GM12865 (cell line): ENCODE measurements around the gene MAGI1.
"Not testable (repeated sequence)": the region's sequence is repeated elsewhere in the genome, so short reads cannot be mapped to it uniquely, and the experiment has no call there.

ENCODE experiments used
- DNase-seq: peaks from one replicate; pipeline ENCODE4 v3.0.0; 2010; ENCODE audit warnings: low read depth
- H3K4me3 ChIP-seq: 2 replicates; pipeline ENCODE4 v1.5.1; 2011; ENCODE audit warnings: mild to moderate bottlenecking, low read depth, low read length, control low read depth
- CTCF ChIP-seq: IDR thresholded peaks from 2 replicates; pipeline ENCODE4 v1.5.1; 2011; ENCODE audit warnings: low read length, control low read depth, low read depth, inconsistent platforms; ENCODE audit not compliant: insufficient read depth; ENCODE audit errors: missing control alignments

MAGI1 gene

DNA sequence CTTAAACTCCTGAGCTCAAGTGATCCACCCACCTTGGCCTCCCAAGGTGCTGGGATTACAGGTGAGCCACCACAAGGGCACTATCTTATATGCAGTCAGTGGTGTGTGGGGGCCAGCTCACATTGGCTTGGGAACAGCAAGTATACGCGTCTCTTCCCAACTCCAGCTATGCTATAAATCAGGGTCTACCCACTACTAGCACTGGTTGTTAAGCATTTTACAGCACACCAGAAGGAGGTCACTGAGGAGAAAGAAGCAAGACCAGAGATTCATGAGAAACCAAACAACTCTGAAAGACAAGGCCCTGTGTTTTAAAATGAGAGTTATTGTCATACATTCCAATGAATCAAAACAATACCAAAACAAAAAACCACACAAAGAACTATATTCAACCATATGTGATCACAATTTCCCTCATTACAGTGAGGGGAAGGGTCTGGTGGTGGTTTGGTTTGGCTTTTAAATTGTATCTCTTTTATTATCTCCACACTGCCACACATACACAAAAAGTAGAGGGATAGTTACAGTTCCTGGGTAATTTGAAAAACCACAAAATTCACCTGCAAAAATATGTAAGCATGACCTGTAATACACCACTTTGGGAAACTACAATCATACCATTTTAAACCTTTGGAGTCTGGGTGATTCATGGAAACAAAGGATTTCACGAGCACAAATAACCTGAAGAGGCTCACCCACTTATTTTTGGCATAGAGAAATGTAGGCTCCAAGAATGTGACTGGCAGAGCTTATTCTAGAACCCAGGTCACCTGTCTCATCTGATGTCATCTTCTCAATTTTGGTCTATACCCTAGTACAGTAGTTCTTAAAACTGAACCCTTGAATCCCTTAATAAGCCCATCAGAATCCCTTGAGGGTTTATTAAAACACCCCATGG is 5.2 kb downstream of the MAGI1 start:
- TF ChIP-seq CTCF = no peak
- no peak for DNase-seq
- H3K4me3 ChIP-seq = no peak overlapping the region

GRCh38 chr3:66031102-66031698 is 7.5 kb downstream of the MAGI1 start:
- no peak for DNase-seq
- TF ChIP-seq CTCF = no peak
- H3K4me3 ChIP-seq = no peak overlapping the region

DNA sequence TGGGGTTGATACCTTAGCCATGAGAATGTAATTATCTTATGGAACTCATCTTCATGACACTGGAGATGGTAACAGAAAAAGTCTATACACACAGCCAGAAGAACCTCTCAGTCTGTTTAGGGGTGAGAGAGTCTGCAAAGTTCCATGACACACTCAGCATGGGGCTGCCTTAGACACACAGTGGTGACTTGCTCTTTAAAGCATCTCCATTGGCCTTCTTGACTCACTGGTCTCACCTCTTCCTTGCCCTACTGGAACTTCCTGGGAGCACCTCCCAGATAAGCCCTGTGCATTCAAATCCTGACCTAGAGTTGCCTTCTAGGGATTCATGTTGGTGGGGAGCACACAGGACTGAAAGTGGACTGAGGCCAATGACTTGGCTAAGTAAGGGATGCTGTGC is 9.3 kb downstream of the MAGI1 start:
- no peak for DNase-seq
- no peak overlapping the region for H3K4me3 ChIP-seq
- no peak for TF ChIP-seq CTCF

DNA sequence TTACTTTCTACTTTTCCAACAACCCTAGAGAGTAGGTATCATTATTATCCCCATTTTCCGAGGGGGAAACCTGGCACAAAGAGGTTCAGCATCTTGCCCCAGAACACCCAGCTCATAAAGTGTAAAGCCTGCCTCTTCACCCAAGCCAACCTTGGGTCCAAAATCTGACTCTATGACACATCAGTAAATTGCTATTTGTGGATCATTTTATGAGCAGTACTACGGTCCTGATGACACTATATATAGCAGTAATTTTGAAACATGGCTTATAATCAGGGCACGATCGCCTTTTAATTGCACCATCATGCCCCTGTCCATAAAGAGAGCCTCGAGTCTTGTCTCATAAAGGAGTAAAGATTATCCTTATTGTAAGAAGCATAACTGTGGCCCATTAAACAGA is 9.7 kb downstream of the MAGI1 start:
- TF ChIP-seq CTCF = no peak
- no peak overlapping the region for H3K4me3 ChIP-seq
- no peak for DNase-seq

GRCh38 chr3:66028457-66028856 is 10.3 kb downstream of the MAGI1 start:
- H3K4me3 ChIP-seq = no peak overlapping the region
- DNase-seq = no peak
- TF ChIP-seq CTCF = no peak

GRCh38 chr3:66027099-66027498 is 11.6 kb downstream of the MAGI1 start:
- DNase-seq, H3K4me3 ChIP-seq: not testable (repeated sequence)

DNA sequence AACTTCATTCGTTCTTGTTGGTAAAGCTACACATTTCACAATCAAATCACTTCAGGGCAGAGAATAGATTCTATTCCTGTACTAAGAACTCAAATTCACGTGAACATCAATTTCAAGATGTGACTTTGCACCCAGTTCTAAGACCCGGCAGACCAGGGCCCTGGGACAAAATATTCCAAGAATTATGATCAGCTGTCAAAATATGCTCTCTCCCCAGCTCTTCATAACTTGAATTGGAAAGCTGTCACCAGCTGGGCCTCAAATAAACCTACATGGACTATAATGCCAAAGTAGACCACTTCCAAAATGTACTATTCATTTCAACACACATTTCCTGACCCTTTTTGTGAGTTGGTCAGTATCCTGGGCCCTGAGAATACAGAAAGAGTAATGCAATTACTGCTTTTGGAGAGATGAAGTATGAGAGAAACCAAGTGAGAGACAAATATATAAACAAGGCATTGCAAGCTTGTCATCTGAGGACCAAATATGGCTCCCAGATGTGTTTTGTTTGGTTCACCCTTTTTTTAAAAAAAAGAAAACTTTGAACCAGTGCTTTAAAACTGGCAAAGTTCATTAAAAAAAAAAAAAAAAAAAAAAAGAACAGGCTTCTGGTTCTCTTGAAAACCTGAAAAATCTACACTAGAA is 14.9 kb downstream of the MAGI1 start:
- no peak for TF ChIP-seq CTCF
- H3K4me3 ChIP-seq = no peak overlapping the region

More for the DNA sequence above, 14.9 kb downstream of the MAGI1 start:
- DNase-seq = no peak
